ENCODE results near the gene LRRC27. TPM values are rescaled to one million over a fixed set of nuclear protein-coding genes. Genes with fewer than 3 reads are reported as not detected.

Gene LRRC27
- total RNA-seq, 1 experiment from 2014 or later = 4.1 TPM

- no peaks in the 10 kb centered on the region for H3K9me2 ChIP-seq (ENCODE audit: insufficient read depth)
- H4K20me1 ChIP-seq (ENCODE audit: insufficient read depth) = no peaks in the 10 kb centered on the region
- no peak overlapping the region for H2AFZ ChIP-seq (ENCODE audit: low read depth, low read length, poor library complexity, severe bottlenecking)
- no peaks in the 10 kb centered on the region for H3K27me3 ChIP-seq (ENCODE audit: insufficient read depth, low read length)
- H3K36me3 ChIP-seq (ENCODE audit: control insufficient read depth in 1 of 2, insufficient read depth in 2 of 2, low read length in 2 of 2) = no peaks in the 10 kb centered on the region
- BruUV-seq (replicated peaks) = no TSS peak
- TF ChIP-seq ZBTB33 (IDR thresholded peaks at IDR 0.05; ENCODE audit: extremely low read depth, insufficient replicate concordance, low read length) (no peak), RAD21 (IDR thresholded peaks at IDR 0.05; ENCODE audit: low read depth) (no peak), SIN3A (IDR thresholded peaks at IDR 0.05; ENCODE audit: low read depth) (no peak), POLR2AphosphoS5 (IDR thresholded peaks at IDR 0.05; ENCODE audit: low read depth, low read length) (no peak), ZNF274 (IDR thresholded peaks at IDR 0.05; ENCODE audit: low read depth, low read length) (no peak), SRF (IDR thresholded peaks at IDR 0.05; ENCODE audit: low read depth) (no peak), YY1 (IDR thresholded peaks at IDR 0.05; ENCODE audit: extremely low read depth, insufficient replicate concordance, low read depth, low read length) (no peak), FOSL1 (IDR thresholded peaks at IDR 0.05; ENCODE audit: low read depth) (no peak), EGR1 (IDR thresholded peaks at IDR 0.05; ENCODE audit: low read depth) (no peak)
- TF ChIP-seq, protein P1, sequence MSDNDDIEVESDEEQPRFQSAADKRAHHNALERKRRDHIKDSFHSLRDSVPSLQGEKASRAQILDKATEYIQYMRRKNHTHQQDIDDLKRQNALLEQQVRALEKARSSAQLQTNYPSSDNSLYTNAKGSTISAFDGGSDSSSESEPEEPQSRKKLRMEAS (IDR thresholded peaks at IDR 0.05) = no peak
- intact Hi-C loops (cut with micrococcal nuclease) = no loop called here
- ATAC-seq (no peak), DNase-seq (ENCODE audit: low read depth, low spot score) (no peak)
- no peaks in the 10 kb centered on the region for H3K9me3 ChIP-seq (ENCODE audit: control insufficient read depth in 1 of 2, insufficient read depth in 1 of 2, low read depth in 1 of 2, low read length in 2 of 2)
- no peak overlapping the region for H3K4me2 ChIP-seq (ENCODE audit: low read length)
- H3K4me3 ChIP-seq (replicated peaks in 1 of 2; ENCODE audit: low read depth in 1 of 2, low read length in 2 of 2) = no peak overlapping the region
- ChIA-PET RAD21 (ENCODE audit: low non-redundant PET in 1 of 2, low total read pairs in 2 of 2, uncharacterized antibody in 2 of 2, unreplicated experiment in 2 of 2) (no interaction called here), POLR2A (no interaction called here), CTCF (no interaction called here)
- no peak overlapping the region for H3K27ac ChIP-seq (ENCODE audit: low read depth, low read length)
- H3K9ac ChIP-seq (ENCODE audit: low read length) = no peak overlapping the region
- peaks cover under 1 to 5% of the 10 kb centered on the region in 2 experiments; a peak in 3 of 4 replicates for H3K4me1 ChIP-seq (ENCODE audit: control insufficient read depth in 1 of 2, insufficient read depth in 2 of 2, low read length in 2 of 2)
- no peaks in the 10 kb centered on the region for H3K79me2 ChIP-seq (ENCODE audit: insufficient read depth, low read length)
These were observed 44.4 kb downstream of the LRRC27 start for GRCh38 chr10:132376394-132376851.
